Karpas-422 (cell line): ENCODE data around the gene EVC. TPM values are rescaled to one million over a fixed set of nuclear protein-coding genes. Genes with fewer than 3 reads are reported as not detected.

ENCODE experiments used
- DNase-seq: peaks from one replicate; pipeline ENCODE4 v3.0.0-alpha.2; 2015
- H2AFZ ChIP-seq: fragments of 200-600 bp; sonication (generic); 2 replicates; pipeline ENCODE4 v1.6.1; 2014; ENCODE audit warnings: antibody characterized with exemption, low read length, mixed read lengths
- H3K27ac ChIP-seq: fragments of 200-600 bp; sonication (generic); 2 replicates; pipeline ENCODE4 v1.5.1; 2014; ENCODE audit warnings: mild to moderate bottlenecking, low read length, moderate library complexity
- H3K27me3 ChIP-seq: fragments of 200-600 bp; sonication (generic); 2 replicates; pipeline ENCODE4 v1.6.1; 2014; ENCODE audit warnings: low read length, mixed read lengths
- H3K36me3 ChIP-seq: fragments of 200-600 bp; sonication (generic); 2 replicates; pipeline ENCODE4 v1.6.1; 2014; ENCODE audit warnings: low read length, mixed read lengths; ENCODE audit not compliant: insufficient read depth
- H3K4me1 ChIP-seq: fragments of 200-600 bp; sonication (generic); 2 replicates; pipeline ENCODE4 v1.6.1; 2014; ENCODE audit warnings: mild to moderate bottlenecking, low read length, mixed read lengths
- H3K4me2 ChIP-seq: fragments of 200-600 bp; sonication (generic); 2 replicates; pipeline ENCODE4 v1.6.1; 2014; ENCODE audit warnings: low read length, low read depth, mild to moderate bottlenecking; ENCODE audit not compliant: poor library complexity, severe bottlenecking
- H3K4me3 ChIP-seq: fragments of 200-600 bp; sonication (generic); 2 replicates; pipeline ENCODE4 v1.5.1; 2014; ENCODE audit warnings: mild to moderate bottlenecking, antibody characterized with exemption, low read length, mixed read lengths
- H3K79me2 ChIP-seq: fragments of 200-600 bp; sonication (generic); 2 replicates; pipeline ENCODE4 v1.6.1; 2014; ENCODE audit warnings: mild to moderate bottlenecking, low read length, mixed read lengths
- H3K9ac ChIP-seq: fragments of 200-600 bp; sonication (generic); 2 replicates; pipeline ENCODE4 v1.6.0; 2014; ENCODE audit warnings: low read length
- H3K9me2 ChIP-seq: fragments of 200-600 bp; sonication (generic), shearing (Covaris generic); replicated peaks from 2 replicates; pipeline ENCODE4 v1.6.0; 2014; ENCODE audit warnings: mild to moderate bottlenecking, low read length, moderate library complexity; ENCODE audit not compliant: insufficient read depth
- H3K9me3 ChIP-seq: fragments of 300-700, 200-600 bp; sonication (generic); 2 replicates; pipeline ENCODE4 v1.6.1; 2014; ENCODE audit warnings: low read length, mixed read lengths
- H4K20me1 ChIP-seq: fragments of 200-600 bp; sonication (generic); 2 replicates; pipeline ENCODE4 v1.6.1; 2014; ENCODE audit warnings: mild to moderate bottlenecking, antibody characterized with exemption, low read length, low read depth; ENCODE audit not compliant: insufficient read depth
- total RNA-seq: library from RNA; depleted of rRNA; stranded (reverse); fragments of >200 nt; shearing (Covaris generic); gene quantifications from 2 replicates; pipeline ENCODE4 v1.2.3, GENCODE V29; 2014; ENCODE audit warnings: low replicate concordance

Gene EVC
- total RNA-seq, 1 experiment from 2014 or later = not detected

DNA sequence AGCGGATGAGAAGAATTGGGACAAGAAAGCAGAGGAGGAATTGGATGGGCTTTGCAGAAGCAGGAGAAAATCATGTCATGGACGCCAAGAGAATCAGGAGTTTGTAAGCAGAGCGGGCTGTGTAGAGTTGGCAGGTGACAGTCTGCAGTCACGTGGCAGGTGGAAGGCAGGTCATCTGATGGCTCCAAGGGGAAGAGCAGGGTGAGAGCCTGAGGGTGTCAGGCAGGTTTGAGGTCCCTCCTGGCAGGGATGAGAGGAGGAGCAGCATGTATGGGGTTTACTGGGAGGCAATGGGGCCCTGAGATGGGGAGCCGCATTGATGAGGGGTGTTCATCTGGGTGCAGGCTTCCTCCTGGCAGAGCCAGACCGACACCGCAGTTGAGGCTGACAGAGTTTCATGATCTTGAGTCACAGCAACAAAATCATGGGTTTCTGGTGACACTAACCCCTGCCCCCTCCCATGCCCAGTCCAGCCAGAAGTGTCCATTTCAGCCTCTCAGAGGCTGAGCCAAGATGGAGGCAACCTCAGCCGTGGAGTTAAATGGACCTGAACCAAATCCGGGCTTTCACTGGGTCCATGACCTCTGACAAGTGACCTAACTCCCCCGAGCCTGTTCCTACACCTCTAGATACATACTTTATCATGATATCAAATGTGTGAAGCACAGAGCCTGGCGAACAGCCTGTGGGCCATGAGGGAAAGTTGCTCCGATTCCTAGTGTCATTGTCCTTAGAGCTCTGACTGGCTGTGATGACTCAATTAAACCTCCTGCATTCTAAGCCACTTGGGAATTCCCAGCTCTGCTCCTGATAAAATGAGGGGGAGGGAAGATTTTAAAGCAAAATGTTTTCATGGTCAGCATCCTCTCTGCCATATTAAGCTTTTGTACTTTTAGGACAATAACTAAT is 36.1 kb downstream of the EVC start:
- Histone ChIP-seq H3K4me2 (no peak overlapping the region), H3K9ac (no peak overlapping the region)

GRCh38 chr4:5747738-5748375 is 36.9 kb downstream of the EVC start:
- no peaks in the 10 kb centered on the region for H3K4me1 ChIP-seq
- H3K9me3 ChIP-seq = no peaks in the 10 kb centered on the region
- no peak overlapping the region for H3K4me2 ChIP-seq
- no peak for DNase-seq
- no peak overlapping the region for H3K9ac ChIP-seq
- no peaks in the 10 kb centered on the region for H3K27me3 ChIP-seq
- H3K9me2 ChIP-seq = no peaks in the 10 kb centered on the region
- H3K79me2 ChIP-seq = no peaks in the 10 kb centered on the region
- H3K4me3 ChIP-seq = no peak overlapping the region
- no peak overlapping the region for H2AFZ ChIP-seq
- H3K36me3 ChIP-seq = no peaks in the 10 kb centered on the region
- no peaks in the 10 kb centered on the region for H4K20me1 ChIP-seq
- H3K27ac ChIP-seq = no peak overlapping the region

More for the DNA sequence above, 36.1 kb downstream of the EVC start:
- Histone ChIP-seq H3K36me3 (no peaks in the 10 kb centered on the region), H3K27me3 (no peaks in the 10 kb centered on the region), H3K4me1 (no peaks in the 10 kb centered on the region), H3K27ac (no peak overlapping the region), H3K9me2 (no peaks in the 10 kb centered on the region), H2AFZ (no peak overlapping the region), H4K20me1 (no peaks in the 10 kb centered on the region), H3K9me3 (no peaks in the 10 kb centered on the region), H3K4me3 (no peak overlapping the region), H3K79me2 (no peaks in the 10 kb centered on the region)
- no peak for DNase-seq

DNA sequence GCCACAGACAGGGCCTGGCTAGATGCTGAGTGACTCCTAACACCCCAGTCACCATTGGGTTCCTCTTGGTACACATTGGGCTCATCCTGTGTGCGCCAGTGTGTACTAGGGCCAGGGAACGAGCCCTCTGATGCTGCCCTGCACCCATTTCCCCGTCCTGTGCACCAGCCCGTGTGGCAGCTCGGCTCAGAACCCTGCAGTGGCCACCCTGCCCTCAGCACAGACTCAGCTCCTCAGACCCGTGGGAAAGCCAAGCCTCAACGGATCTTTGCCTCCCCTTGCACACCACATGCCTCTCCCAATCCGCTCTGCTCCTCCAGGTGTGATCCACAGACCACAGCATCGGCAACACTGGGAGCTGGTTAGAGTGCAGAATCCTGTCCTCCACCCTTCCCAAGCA is 38.6 kb downstream of the EVC start:
- no peak overlapping the region for H3K9ac ChIP-seq
- H3K36me3 ChIP-seq = no peaks in the 10 kb centered on the region

GRCh38 chr4:5750052-5750945 is 39.3 kb downstream of the EVC start:
- no peak overlapping the region for H3K9ac ChIP-seq
- H3K27me3 ChIP-seq = no peaks in the 10 kb centered on the region
- H4K20me1 ChIP-seq = no peaks in the 10 kb centered on the region
- H3K9me3 ChIP-seq = no peaks in the 10 kb centered on the region
- no peaks in the 10 kb centered on the region for H3K4me1 ChIP-seq
- no peak overlapping the region for H2AFZ ChIP-seq
- H3K9me2 ChIP-seq = no peaks in the 10 kb centered on the region
- H3K27ac ChIP-seq = no peak overlapping the region
- H3K36me3 ChIP-seq = no peaks in the 10 kb centered on the region
- no peak overlapping the region for H3K4me2 ChIP-seq
- H3K4me3 ChIP-seq = no peak overlapping the region
- DNase-seq = no peak
- H3K79me2 ChIP-seq = no peaks in the 10 kb centered on the region

More for the DNA sequence above, 38.6 kb downstream of the EVC start:
- no peak overlapping the region for H2AFZ ChIP-seq
- no peaks in the 10 kb centered on the region for H3K9me2 ChIP-seq
- no peaks in the 10 kb centered on the region for H3K9me3 ChIP-seq
- no peak for DNase-seq
- H3K4me2 ChIP-seq = no peak overlapping the region
- no peaks in the 10 kb centered on the region for H3K4me1 ChIP-seq
- H4K20me1 ChIP-seq = no peaks in the 10 kb centered on the region
- H3K27me3 ChIP-seq = no peaks in the 10 kb centered on the region
- H3K4me3 ChIP-seq = no peak overlapping the region
- H3K79me2 ChIP-seq = no peaks in the 10 kb centered on the region
- no peak overlapping the region for H3K27ac ChIP-seq

DNA sequence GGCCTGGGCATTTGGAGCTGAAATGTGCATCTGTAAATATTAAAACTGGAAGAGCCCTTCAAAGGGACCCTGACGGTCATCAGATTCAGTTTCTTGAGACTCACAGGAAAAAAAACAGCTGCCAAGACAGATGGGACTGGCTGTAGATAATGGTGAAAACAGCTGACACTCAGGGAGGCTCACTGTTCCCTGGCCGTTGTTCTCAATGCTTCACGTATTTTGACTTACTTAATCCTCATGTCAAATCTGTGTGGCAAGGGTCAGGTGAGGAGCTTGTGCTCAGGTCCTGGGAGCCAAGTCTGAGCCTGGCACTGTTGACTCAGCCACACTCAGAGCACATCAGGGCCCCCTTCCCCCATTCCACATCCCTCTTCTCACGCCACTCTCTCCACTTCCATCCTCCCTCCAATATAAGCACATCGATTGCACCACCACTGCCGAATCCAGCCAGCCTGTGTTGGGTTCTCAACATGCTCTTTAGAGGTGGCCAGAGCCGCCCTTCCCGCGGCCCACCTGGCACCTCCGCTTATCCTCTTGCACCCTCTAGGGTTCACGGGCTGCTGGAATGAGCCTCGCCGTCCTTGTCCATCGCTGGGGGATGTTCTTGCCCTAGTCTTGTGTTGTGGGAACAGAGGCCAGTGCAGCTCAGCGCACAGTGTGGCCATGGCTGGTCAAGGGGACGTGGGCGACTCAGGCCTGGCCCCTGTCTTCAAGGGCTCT is 40.1 kb downstream of the EVC start:
- Histone ChIP-seq H4K20me1 (no peaks in the 10 kb centered on the region), H3K9ac (no peak overlapping the region), H3K36me3 (no peaks in the 10 kb centered on the region), H3K4me2 (no peak overlapping the region), H2AFZ (no peak overlapping the region), H3K9me3 (no peaks in the 10 kb centered on the region), H3K4me1 (no peaks in the 10 kb centered on the region), H3K4me3 (no peak overlapping the region), H3K27me3 (no peaks in the 10 kb centered on the region), H3K79me2 (no peaks in the 10 kb centered on the region), H3K9me2 (no peaks in the 10 kb centered on the region), H3K27ac (no peak overlapping the region)
- DNase-seq = no peak

- no peaks in the 10 kb centered on the region for H3K9me3 ChIP-seq
- no peaks in the 10 kb centered on the region for H3K9me2 ChIP-seq
- H3K36me3 ChIP-seq = no peaks in the 10 kb centered on the region
- H3K9ac ChIP-seq = no peak overlapping the region
- DNase-seq = no peak
- H4K20me1 ChIP-seq = no peaks in the 10 kb centered on the region
- H3K4me2 ChIP-seq = no peak overlapping the region
- no peaks in the 10 kb centered on the region for H3K27me3 ChIP-seq
- no peak overlapping the region for H2AFZ ChIP-seq
- no peak overlapping the region for H3K4me3 ChIP-seq
- no peaks in the 10 kb centered on the region for H3K79me2 ChIP-seq
- no peaks in the 10 kb centered on the region for H3K4me1 ChIP-seq
- no peak overlapping the region for H3K27ac ChIP-seq
Observed at GRCh38 chr4:5751666-5752375, 40.8 kb downstream of the EVC start.

DNA sequence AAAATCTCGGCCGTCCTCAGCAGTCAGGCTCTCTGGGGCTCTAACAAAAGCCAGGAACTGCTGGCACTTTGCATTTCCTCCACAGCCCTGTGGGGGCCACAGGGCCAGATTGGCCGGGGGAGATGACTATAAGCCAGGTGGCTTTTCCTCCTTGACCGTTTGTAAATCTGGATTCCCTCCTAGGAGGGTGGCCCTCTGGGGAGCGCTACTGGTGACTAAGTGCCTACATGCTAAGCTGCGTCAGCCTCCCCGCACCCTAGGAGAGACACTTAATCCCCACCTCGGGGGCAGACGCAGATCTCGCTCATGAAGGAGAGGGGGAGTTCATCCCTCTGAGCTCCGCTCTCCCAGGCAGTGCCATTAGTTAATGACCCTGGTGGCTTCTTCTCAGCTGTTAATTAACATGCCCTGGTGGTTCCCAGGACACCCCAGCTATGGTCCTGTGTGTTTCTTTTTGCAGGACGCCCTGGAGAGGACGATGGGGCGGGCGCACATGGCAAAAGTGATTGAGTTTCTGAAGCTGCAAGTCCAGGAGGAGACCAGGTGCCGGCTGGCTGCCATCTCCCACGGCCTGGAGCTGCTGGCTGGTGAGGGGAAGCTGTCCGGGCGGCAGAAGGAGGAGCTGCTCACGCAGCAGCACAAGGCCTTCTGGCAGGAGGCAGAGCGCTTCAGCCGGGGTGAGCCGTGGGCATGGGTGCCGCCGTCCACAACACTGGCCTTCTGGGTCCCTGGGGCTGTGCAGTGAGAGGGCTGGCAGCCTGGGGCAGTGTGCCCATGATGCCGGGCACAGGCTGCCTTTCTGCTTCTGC is 41.6 kb downstream of the EVC start:
- Histone ChIP-seq H3K36me3 (no peaks in the 10 kb centered on the region), H3K27ac (no peak overlapping the region)

More for the DNA sequence above, 41.6 kb downstream of the EVC start:
- no peaks in the 10 kb centered on the region for H3K79me2 ChIP-seq
- H3K4me2 ChIP-seq = no peak overlapping the region
- H3K27me3 ChIP-seq = no peaks in the 10 kb centered on the region
- H3K4me3 ChIP-seq = no peak overlapping the region
- no peaks in the 10 kb centered on the region for H3K9me2 ChIP-seq
- no peaks in the 10 kb centered on the region for H3K4me1 ChIP-seq
- no peak for DNase-seq
- H4K20me1 ChIP-seq = no peaks in the 10 kb centered on the region
- H2AFZ ChIP-seq = no peak overlapping the region
- H3K9me3 ChIP-seq = no peaks in the 10 kb centered on the region
- H3K9ac ChIP-seq = no peak overlapping the region
